HEK293T (cell line): ENCODE measurements around the gene TRIM58.

Source experiments
- CTCF ChIA-PET: fragments of 350-600 bp; formaldehyde crosslinking; extraction: SDS; loops from one replicate; lab custom pipeline; 2021; ENCODE audit warnings: antibody characterized with exemption, inconsistent platforms; lab: Yijun Ruan, JAX
- POLR2A ChIA-PET: fragments of 350-600 bp; formaldehyde crosslinking; extraction: SDS; loops from one replicate; lab custom pipeline; 2020; ENCODE audit warnings: antibody characterized with exemption, inconsistent platforms; lab: Yijun Ruan, JAX
- DNase-seq: peaks from one replicate; pipeline ENCODE4 v3.0.0; 2012; ENCODE audit warnings: mixed read lengths; ENCODE audit errors: extremely low spot score
- ARNT ChIP-seq: fragments of 450-650 bp; IDR thresholded peaks from 2 replicates; pipeline ENCODE4 v1.6.1; 2017; ENCODE audit warnings: mild to moderate bottlenecking
- BHLHE40 ChIP-seq: fragments of 450-650 bp; IDR thresholded peaks from 2 replicates; pipeline ENCODE4 v1.6.1; 2016; ENCODE audit warnings: mild to moderate bottlenecking, moderate library complexity, borderline replicate concordance
- CTBP1 ChIP-seq: fragments of 450-650 bp; IDR thresholded peaks from 2 replicates; pipeline ENCODE4 v1.6.1; 2016; ENCODE audit warnings: borderline replicate concordance
- ELF4 ChIP-seq: fragments of 450-650 bp; IDR thresholded peaks from 2 replicates; pipeline ENCODE4 v1.6.1; 2017; ENCODE audit warnings: antibody characterized with exemption
- FOXA1 ChIP-seq: fragments of 450-650 bp; IDR thresholded peaks from 2 replicates; pipeline ENCODE4 v1.6.1; 2016; ENCODE audit warnings: mild to moderate bottlenecking
- FOXK2 ChIP-seq: fragments of 450-650 bp; IDR thresholded peaks from 2 replicates; pipeline ENCODE4 v1.6.1; 2016; ENCODE audit warnings: mild to moderate bottlenecking
- FOXM1 ChIP-seq: fragments of 450-650 bp; IDR thresholded peaks from 2 replicates; pipeline ENCODE4 v1.6.1; 2017; ENCODE audit warnings: mild to moderate bottlenecking, borderline replicate concordance
- HDGF ChIP-seq: fragments of 450-650 bp; IDR thresholded peaks from 2 replicates; pipeline ENCODE4 v1.6.1; 2017; ENCODE audit warnings: antibody characterized with exemption, borderline replicate concordance
- L3MBTL2 ChIP-seq: fragments of 450-650 bp; conservative IDR thresholded peaks from 2 replicates; pipeline ENCODE4 v1.6.1; 2016; ENCODE audit warnings: mild to moderate bottlenecking
- LEF1 ChIP-seq: fragments of 450-650 bp; IDR thresholded peaks from 2 replicates; pipeline ENCODE4 v1.6.1; 2017; ENCODE audit warnings: mild to moderate bottlenecking, borderline replicate concordance
- NFRKB ChIP-seq: fragments of 450-650 bp; IDR thresholded peaks from 2 replicates; pipeline ENCODE4 v1.6.1; 2016; ENCODE audit warnings: mild to moderate bottlenecking, moderate library complexity
- SP1 ChIP-seq: fragments of 450-650 bp; IDR thresholded peaks from 2 replicates; pipeline ENCODE4 v1.6.1; 2017
- SUZ12 ChIP-seq: fragments of 450-650 bp; IDR thresholded peaks from 2 replicates; pipeline ENCODE4 v1.6.1; 2016; ENCODE audit warnings: mild to moderate bottlenecking
- TARDBP ChIP-seq: fragments of 450-650 bp; IDR thresholded peaks from 2 replicates; pipeline ENCODE4 v1.6.1; 2016
- ZNF384 ChIP-seq: fragments of 450-650 bp; IDR thresholded peaks from 2 replicates; pipeline ENCODE4 v1.6.1; 2016
- TF ChIP-seq, protein P1 (sequence below): fragments of 450-650 bp; IDR thresholded peaks from 2 replicates; pipeline ENCODE4 v1.6.1; 2016

Gene TRIM58

GRCh38 chr1:247895976-247896375, 39.0 kb downstream of the TRIM58 start:
- DNase-seq, result no peak
- ChIA-PET POLR2A (no interaction called here), CTCF (no interaction called here)
- TF ChIP-seq NFRKB (no peak), CTBP1 (no peak), ZNF384 (no peak), FOXM1 (no peak), FOXA1 (no peak), BHLHE40 (no peak), TARDBP (no peak), FOXK2 (no peak), HDGF (no peak), ARNT (no peak), ELF4 (no peak), L3MBTL2 (no peak)
- TF ChIP-seq, protein P1, sequence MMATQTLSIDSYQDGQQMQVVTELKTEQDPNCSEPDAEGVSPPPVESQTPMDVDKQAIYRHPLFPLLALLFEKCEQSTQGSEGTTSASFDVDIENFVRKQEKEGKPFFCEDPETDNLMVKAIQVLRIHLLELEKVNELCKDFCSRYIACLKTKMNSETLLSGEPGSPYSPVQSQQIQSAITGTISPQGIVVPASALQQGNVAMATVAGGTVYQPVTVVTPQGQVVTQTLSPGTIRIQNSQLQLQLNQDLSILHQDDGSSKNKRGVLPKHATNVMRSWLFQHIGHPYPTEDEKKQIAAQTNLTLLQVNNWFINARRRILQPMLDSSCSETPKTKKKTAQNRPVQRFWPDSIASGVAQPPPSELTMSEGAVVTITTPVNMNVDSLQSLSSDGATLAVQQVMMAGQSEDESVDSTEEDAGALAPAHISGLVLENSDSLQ, result no peak

- ChIA-PET CTCF (no interaction called here), POLR2A (no interaction called here)
- no peak for DNase-seq
- TF ChIP-seq SUZ12, result no peak
- no peak for TF ChIP-seq LEF1
- no peak for TF ChIP-seq FOXA1
- no peak for TF ChIP-seq BHLHE40
- TF ChIP-seq CTBP1, result no peak
Observed at GRCh38 chr1:247904122-247904521, 47.1 kb downstream of the TRIM58 start.

- CTCF ChIA-PET, result no interaction called here
- POLR2A ChIA-PET, result no interaction called here
- DNase-seq, result no peak
- TF ChIP-seq FOXA1 (no peak), LEF1 (no peak), BHLHE40 (no peak), FOXM1 (no peak), FOXK2 (no peak), ARNT (no peak), NFRKB (no peak), HDGF (no peak), L3MBTL2 (no peak), ELF4 (no peak), TARDBP (no peak), ZNF384 (no peak), CTBP1 (no peak), SP1 (no peak), SUZ12 (no peak)
- TF ChIP-seq, protein P1, result no peak
Observed at GRCh38 chr1:247905181-247905580, 48.2 kb downstream of the TRIM58 start.

GRCh38 chr1:247905910-247906503, 49.0 kb downstream of the TRIM58 start:
- TF ChIP-seq LEF1 (no peak), L3MBTL2 (no peak), FOXA1 (no peak), BHLHE40 (no peak), NFRKB (no peak), HDGF (no peak), SP1 (no peak), FOXK2 (no peak), ARNT (no peak), FOXM1 (no peak), SUZ12 (no peak), ZNF384 (no peak), CTBP1 (no peak)
- TF ChIP-seq, protein P1, result no peak
- CTCF ChIA-PET, result no interaction called here
- POLR2A ChIA-PET, result no interaction called here
- no peak for DNase-seq

DNA sequence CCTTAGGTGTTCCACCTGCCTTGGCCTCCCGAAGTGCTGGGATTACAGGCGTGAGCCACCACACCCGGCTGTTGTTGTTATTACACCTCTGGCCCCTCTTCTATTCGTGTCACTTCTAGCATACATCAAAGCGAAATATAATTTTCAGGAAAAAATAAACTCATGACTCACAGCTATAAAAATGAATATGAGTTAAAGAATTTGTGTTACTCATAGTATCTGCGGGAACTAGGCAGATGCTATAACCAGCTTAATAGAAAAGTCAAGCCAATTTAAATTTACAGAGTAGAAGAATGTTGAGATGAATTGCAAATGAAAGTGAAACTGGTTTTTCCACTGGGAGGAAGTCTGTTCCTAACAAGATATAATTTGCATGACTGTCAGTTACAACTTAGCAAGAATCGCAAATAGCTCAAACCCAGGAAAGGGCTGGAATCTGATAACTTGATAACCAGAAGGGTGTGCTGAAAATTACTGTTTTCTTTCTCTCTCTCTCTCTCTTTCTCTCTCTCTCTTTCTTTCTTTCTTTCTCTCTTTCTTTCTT, 49.6 kb downstream of the TRIM58 start:
- no peak for DNase-seq
- no peak for TF ChIP-seq SUZ12
- no peak for TF ChIP-seq LEF1
- TF ChIP-seq ARNT, result no peak
- TF ChIP-seq FOXK2, result no peak
- TF ChIP-seq ZNF384, result no peak
- no peak for TF ChIP-seq FOXM1
- TF ChIP-seq, protein P1, result no peak
- TF ChIP-seq ELF4, result no peak
- no peak for TF ChIP-seq CTBP1
- TF ChIP-seq L3MBTL2, result no peak
- TF ChIP-seq NFRKB, result no peak
- TF ChIP-seq TARDBP, result no peak
- TF ChIP-seq SP1, result no peak
- no peak for TF ChIP-seq HDGF
- ChIA-PET POLR2A (no interaction called here), CTCF (no interaction called here)
